Measurements from ENCODE around the gene EBP. TPM values are rescaled to one million over a fixed set of nuclear protein-coding genes. Genes with fewer than 3 reads are reported as not detected.

The EBP gene
- total and polyA plus RNA-seq, 9 donors: 15.4 to 117 (median 26.6) TPM

DNA sequence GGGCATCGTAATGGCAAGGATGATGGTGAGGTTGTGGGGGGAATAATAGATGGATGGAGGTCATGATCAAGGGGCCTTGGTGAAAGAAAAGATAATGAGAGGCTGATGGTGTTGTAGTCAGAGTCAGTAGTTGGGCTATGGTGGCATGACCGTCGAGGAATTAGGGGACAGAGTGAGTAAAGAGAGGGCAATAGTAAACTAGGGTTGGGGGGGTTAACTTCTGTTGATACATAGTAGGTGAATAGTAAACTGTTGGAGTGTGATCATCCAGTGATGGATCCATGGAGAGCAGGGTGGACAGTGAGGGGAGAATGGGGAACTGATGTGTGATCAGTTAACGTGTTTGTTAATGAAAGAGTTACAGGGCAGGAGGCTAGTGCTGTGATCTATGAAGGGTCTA lies 44.7 kb upstream of the EBP start:
- no peaks in the 10 kb centered on the region for H3K27me3 ChIP-seq
- no peaks in the 10 kb centered on the region for H3K9me3 ChIP-seq
- no peaks in the 10 kb centered on the region for H3K36me3 ChIP-seq
- DNase-seq: no peak
- peak overlapping the region; percentile 32 to 83 for H3K27ac ChIP-seq
- H3K4me3 ChIP-seq: peak overlapping the region; percentile 71
- no peaks in the 10 kb centered on the region for H3K4me1 ChIP-seq (ENCODE audit: insufficient read depth)
- WGBS, 3 donors: 66 to 74% (median 67%) methylated on average over 4 of the region's 4 CpGs
- TF ChIP-seq, protein P1, sequence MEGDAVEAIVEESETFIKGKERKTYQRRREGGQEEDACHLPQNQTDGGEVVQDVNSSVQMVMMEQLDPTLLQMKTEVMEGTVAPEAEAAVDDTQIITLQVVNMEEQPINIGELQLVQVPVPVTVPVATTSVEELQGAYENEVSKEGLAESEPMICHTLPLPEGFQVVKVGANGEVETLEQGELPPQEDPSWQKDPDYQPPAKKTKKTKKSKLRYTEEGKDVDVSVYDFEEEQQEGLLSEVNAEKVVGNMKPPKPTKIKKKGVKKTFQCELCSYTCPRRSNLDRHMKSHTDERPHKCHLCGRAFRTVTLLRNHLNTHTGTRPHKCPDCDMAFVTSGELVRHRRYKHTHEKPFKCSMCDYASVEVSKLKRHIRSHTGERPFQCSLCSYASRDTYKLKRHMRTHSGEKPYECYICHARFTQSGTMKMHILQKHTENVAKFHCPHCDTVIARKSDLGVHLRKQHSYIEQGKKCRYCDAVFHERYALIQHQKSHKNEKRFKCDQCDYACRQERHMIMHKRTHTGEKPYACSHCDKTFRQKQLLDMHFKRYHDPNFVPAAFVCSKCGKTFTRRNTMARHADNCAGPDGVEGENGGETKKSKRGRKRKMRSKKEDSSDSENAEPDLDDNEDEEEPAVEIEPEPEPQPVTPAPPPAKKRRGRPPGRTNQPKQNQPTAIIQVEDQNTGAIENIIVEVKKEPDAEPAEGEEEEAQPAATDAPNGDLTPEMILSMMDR (IDR thresholded peaks at IDR 0.05): no peak
- TF ChIP-seq EP300 (IDR thresholded peaks at IDR 0.05) (no peak), POLR2A (IDR thresholded peaks at IDR 0.05) (no peak)
- intact Hi-C loops (cut with DNase I): no loop called here

DNA sequence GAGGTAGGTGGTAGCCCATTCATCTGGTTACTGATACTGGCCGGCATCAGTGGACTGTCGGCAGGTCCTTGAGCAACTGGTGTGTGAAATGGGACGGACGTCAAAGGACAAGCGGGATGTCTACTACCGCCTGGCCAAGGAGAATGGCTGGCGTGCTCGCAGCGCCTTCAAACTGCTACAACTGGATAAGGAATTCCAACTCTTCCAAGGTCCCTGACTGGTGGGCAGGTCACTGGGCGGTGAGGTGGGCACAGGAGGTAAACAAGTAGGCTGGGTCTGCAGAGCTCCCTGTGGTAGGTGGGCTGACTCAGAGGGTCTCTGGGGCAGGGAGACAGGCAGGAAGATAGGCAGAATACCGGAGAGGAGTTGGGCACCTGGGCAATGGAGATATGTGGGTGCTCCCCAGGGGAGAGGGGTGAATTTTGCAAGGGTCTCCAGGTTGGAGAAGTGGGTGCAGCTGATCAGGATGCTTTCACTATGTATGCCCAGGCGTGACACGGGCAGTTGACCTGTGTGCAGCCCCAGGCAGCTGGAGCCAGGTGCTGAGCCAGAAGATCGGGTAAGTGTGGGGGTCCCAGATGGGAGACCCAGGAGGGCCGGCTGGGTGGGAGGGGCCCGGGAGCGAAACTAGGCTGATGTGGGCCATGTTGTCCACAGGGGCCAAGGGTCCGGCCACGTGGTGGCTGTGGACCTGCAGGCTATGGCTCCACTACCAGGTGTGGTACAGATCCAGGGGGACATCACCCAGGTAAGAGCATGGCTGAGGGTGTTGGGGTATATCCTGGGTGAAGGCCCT lies 43.5 kb upstream of the EBP start:
- intact Hi-C loops (cut with DNase I): no loop called here
- Histone ChIP-seq H3K4me3 (no peak overlapping the region), H3K9me3 (no peaks in the 10 kb centered on the region), H3K4me1 (ENCODE audit: insufficient read depth) (no peaks in the 10 kb centered on the region), H3K27ac (no peak overlapping the region), H3K36me3 (no peaks in the 10 kb centered on the region), H3K27me3 (no peaks in the 10 kb centered on the region)
- TF ChIP-seq EP300 (IDR thresholded peaks at IDR 0.05) (no peak), POLR2A (IDR thresholded peaks at IDR 0.05) (no peak)
- TF ChIP-seq, protein P1 (IDR thresholded peaks at IDR 0.05): no peak
- WGBS, 3 donors: 83 to 90% (median 87%) methylated on average over 19 of the region's 19 CpGs
- no peak for DNase-seq

DNA sequence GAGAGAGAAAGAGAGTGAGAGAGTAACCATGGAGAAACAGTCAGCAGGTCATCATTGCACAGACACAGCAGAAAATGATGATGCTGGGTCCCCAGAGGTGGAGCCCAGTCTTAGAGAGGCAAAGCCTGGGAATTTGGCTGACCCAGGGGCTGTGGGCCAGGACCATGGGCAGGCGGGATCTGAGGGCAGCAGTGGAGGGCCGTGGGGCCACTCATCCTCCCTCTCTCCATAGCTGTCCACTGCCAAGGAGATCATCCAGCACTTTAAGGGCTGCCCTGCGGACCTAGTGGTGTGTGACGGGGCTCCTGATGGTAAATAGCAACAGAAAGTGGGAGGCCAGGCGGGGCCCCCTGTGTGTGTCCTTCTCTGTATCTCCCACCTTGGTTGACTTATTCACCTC lies 42.8 kb upstream of the EBP start:
- TF ChIP-seq, protein P1 (IDR thresholded peaks at IDR 0.05): no peak
- TF ChIP-seq POLR2A (IDR thresholded peaks at IDR 0.05): no peak
- TF ChIP-seq EP300 (IDR thresholded peaks at IDR 0.05): no peak
- no peaks in the 10 kb centered on the region for H3K9me3 ChIP-seq
- intact Hi-C loops (cut with DNase I): no loop called here
- no peaks in the 10 kb centered on the region for H3K4me1 ChIP-seq (ENCODE audit: insufficient read depth)
- no peaks in the 10 kb centered on the region for H3K36me3 ChIP-seq
- no peak for DNase-seq
- no peaks in the 10 kb centered on the region for H3K27me3 ChIP-seq
- H3K4me3 ChIP-seq: no peak overlapping the region
- WGBS, 3 donors: 61 to 69% (median 63%) methylated on average over 5 of the region's 5 CpGs
- no peak overlapping the region for H3K27ac ChIP-seq

DNA sequence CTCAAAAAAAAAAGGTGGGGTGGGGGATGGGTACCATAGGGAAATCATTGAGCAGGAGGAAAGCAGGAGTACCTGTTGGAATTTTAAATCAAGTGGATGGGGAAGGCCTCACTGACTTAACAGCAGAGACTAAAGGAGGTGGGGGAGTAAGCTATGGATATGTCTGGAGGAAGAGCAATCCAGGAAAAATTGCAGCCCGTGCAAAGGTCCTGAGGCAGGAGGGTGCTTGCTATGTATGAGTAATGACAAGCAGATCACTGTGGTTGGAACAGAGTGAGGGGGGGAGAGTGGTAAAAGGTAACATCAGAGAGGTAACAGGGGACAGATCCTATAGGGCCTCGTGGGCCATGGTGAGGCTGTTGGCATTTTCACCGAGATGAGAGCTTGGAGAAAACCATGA lies 41.5 kb upstream of the EBP start:
- H3K36me3 ChIP-seq: no peaks in the 10 kb centered on the region
- TF ChIP-seq, protein P1 (IDR thresholded peaks at IDR 0.05): no peak
- no peak for TF ChIP-seq POLR2A (IDR thresholded peaks at IDR 0.05)
- TF ChIP-seq EP300 (IDR thresholded peaks at IDR 0.05): no peak

More for the DNA sequence above, 41.5 kb upstream of the EBP start:
- no peak overlapping the region for H3K4me3 ChIP-seq
- no peak for DNase-seq
- 74 to 80% (median 78%) methylated on average over 3 of the region's 3 CpGs for WGBS, 3 donors
- no peak overlapping the region for H3K27ac ChIP-seq
- H3K27me3 ChIP-seq: no peaks in the 10 kb centered on the region
- no peaks in the 10 kb centered on the region for H3K9me3 ChIP-seq
- intact Hi-C loops (cut with DNase I): no loop called here
- H3K4me1 ChIP-seq (ENCODE audit: insufficient read depth): no peaks in the 10 kb centered on the region
